ENCODE results near the gene POU6F2.

DNA sequence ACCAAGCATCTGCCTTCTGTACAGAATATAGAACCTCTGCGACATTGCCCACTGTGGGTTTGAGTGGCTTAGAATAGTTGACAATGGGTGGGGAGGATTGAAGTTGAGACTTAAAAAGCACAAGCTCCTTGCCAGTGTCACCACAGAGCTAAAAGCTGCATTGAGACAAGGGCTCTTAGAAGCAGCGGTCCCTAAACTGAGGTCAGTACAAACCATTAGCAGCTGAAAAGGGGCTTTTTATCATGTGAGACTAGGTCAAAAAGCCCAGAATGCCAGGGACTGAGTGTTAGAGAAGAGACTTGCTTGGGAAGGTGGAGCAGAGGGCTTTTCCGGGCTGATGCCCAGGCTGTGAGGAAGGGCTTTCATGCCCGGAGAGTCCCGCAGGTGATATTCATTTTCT lies 91.3 kb downstream of the POU6F2 start:
- no peak for TF ChIP-seq CTCF (IDR thresholded peaks at IDR 0.05)
- no peak for TF ChIP-seq TCF7L2 (IDR thresholded peaks at IDR 0.05; ENCODE audit: low read depth, low read length)
- TF ChIP-seq SIN3A (IDR thresholded peaks at IDR 0.05; ENCODE audit: borderline replicate concordance, insufficient read depth, low read depth, low read length) = no peak
- TF ChIP-seq POLR2AphosphoS5 (IDR thresholded peaks at IDR 0.05; ENCODE audit: low read depth, low read length) = no peak
- no peak for TF ChIP-seq REST (IDR thresholded peaks at IDR 0.05; ENCODE audit: insufficient read depth in 1 of 2, low read depth in 2 of 2, low read length in 1 of 2)
